ENCODE data around the gene BRSK2. TPM values are rescaled to one million over a fixed set of nuclear protein-coding genes. Genes with fewer than 3 reads are reported as not detected.
A peak's percentile ranks its signal among the peaks of the same experiment; 100 is the strongest.

Gene BRSK2
- total and polyA plus RNA-seq, 9 of the 15 experiments (the other 6 are each of a cell fraction or from before 2014, with no cell fraction given), result 0.06 to 0.52 (median 0.18) TPM; not detected in 5

DNA sequence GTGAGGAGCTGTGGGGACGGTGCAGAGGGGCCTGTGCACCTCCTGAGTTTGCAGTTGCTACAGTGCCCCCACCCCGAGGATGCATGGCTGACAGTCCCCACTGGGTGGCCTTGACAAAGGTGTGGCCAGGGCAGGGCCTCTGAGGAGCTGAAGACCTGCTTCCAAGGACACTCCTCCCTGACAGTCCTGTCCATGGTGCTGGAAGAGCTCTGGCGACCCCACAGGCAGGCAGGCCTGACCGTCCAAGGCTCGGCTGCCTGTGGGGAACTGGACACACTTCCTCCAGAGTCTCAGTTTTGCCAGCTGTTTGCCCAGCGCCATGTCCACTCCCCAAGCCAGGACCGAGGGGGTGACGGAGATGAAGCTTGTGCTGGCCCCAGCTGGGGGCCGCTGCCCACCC, 32.7 kb downstream of the BRSK2 start:
- no TSS peak for BruUV-seq (replicated peaks)
- in situ Hi-C loops (cut with MboI) (no loop called here), intact Hi-C loops (cut with micrococcal nuclease) (no loop called here)
- Histone ChIP-seq H3K4me3 (no peak overlapping the region), H3K27me3 (ENCODE audit: control insufficient read depth in 2 of 2, insufficient read depth in 2 of 2, low read length in 2 of 2) (no peaks in the 10 kb centered on the region), H3K9ac (ENCODE audit: insufficient read depth in 1 of 2, low read depth in 2 of 2, low read length in 2 of 2) (no peak overlapping the region), H3K4me2 (ENCODE audit: insufficient read depth, low read length) (no peak overlapping the region), H3K9me3 (replicated peaks; ENCODE audit: control insufficient read depth, insufficient read depth, low read depth, low read length) (peaks cover 4% of the 10 kb centered on the region; the same call in 1 of the 2 replicates), H4K20me1 (replicated peaks; ENCODE audit: control insufficient read depth, insufficient read depth, low read length) (no peaks in the 10 kb centered on the region), H3K9me1 (ENCODE audit: control insufficient read depth, insufficient read depth, low read length) (no peaks in the 10 kb centered on the region), H3K36me3 (ENCODE audit: control insufficient read depth, insufficient read depth, low read length) (no peaks in the 10 kb centered on the region), H3K27ac (ENCODE audit: extremely low read depth, low read depth, low read length) (no peak overlapping the region), H2AFZ (ENCODE audit: low read depth, low read length) (no peak overlapping the region), H3K4me1 (replicated peaks in 1 of 2; ENCODE audit: control insufficient read depth in 2 of 2, insufficient read depth in 2 of 2, low read length in 2 of 2) (no peaks in the 10 kb centered on the region), H3K79me2 (ENCODE audit: control insufficient read depth, insufficient read depth, low read length) (no peaks in the 10 kb centered on the region)
- FAIRE-seq (no peak), ATAC-seq (peak; percentile 83), DNase-seq (ENCODE audit: extremely low read depth in 1 of 4, low spot score in 3 of 4) (peak in 2 of 4 experiments; percentile 28 to 39)
- ChIA-PET CTCF (ENCODE audit: low intra/inter-chr PET ratio) (no interaction called here), POLR2A (interaction anchor here (1.1 kb wide), 1 partner anchor 222 kb away, joined by 3 read pairs; no protein-coding TSS in a partner anchor)
- WGBS (ENCODE audit: insufficient coverage, low coverage, missing lambda C conversion rate), result 5% methylated on average over 9 of the region's 9 CpGs
- no peak for TF ChIP-seq HNRNPK (IDR thresholded peaks at IDR 0.05; ENCODE audit: low read depth, low read length, poor library complexity, severe bottlenecking)
- no peak for TF ChIP-seq GATA2 (CRISPR knock-in tag; IDR thresholded peaks at IDR 0.05)
- no peak for TF ChIP-seq TAL1 (IDR thresholded peaks at IDR 0.05)
- TF ChIP-seq ZNF431 (CRISPR knock-in tag; IDR thresholded peaks at IDR 0.05), result no peak
- TF ChIP-seq NEUROD1 (IDR thresholded peaks at IDR 0.05; ENCODE audit: borderline replicate concordance, low read depth, low read length, partially characterized antibody), result no peak
- peak; percentile 89 for TF ChIP-seq EHMT2 (IDR thresholded peaks at IDR 0.05)
- TF ChIP-seq, protein P1, sequence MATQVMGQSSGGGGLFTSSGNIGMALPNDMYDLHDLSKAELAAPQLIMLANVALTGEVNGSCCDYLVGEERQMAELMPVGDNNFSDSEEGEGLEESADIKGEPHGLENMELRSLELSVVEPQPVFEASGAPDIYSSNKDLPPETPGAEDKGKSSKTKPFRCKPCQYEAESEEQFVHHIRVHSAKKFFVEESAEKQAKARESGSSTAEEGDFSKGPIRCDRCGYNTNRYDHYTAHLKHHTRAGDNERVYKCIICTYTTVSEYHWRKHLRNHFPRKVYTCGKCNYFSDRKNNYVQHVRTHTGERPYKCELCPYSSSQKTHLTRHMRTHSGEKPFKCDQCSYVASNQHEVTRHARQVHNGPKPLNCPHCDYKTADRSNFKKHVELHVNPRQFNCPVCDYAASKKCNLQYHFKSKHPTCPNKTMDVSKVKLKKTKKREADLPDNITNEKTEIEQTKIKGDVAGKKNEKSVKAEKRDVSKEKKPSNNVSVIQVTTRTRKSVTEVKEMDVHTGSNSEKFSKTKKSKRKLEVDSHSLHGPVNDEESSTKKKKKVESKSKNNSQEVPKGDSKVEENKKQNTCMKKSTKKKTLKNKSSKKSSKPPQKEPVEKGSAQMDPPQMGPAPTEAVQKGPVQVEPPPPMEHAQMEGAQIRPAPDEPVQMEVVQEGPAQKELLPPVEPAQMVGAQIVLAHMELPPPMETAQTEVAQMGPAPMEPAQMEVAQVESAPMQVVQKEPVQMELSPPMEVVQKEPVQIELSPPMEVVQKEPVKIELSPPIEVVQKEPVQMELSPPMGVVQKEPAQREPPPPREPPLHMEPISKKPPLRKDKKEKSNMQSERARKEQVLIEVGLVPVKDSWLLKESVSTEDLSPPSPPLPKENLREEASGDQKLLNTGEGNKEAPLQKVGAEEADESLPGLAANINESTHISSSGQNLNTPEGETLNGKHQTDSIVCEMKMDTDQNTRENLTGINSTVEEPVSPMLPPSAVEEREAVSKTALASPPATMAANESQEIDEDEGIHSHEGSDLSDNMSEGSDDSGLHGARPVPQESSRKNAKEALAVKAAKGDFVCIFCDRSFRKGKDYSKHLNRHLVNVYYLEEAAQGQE (IDR thresholded peaks at IDR 0.05; ENCODE audit: borderline replicate concordance), result peak; percentile 96
- TF ChIP-seq, protein P1 (CRISPR knock-in tag; IDR thresholded peaks at IDR 0.05; ENCODE audit: low read depth), result no peak
- no peak for TF ChIP-seq CEBPB (tag; IDR thresholded peaks at IDR 0.05)
- no peak for TF ChIP-seq NELFE (IDR thresholded peaks at IDR 0.05; ENCODE audit: insufficient read depth, insufficient read length)
- TF ChIP-seq CTCF (IDR thresholded peaks at IDR 0.05 in 2 of 3, conservative IDR thresholded peaks at IDR 0.05 in 1 of 3; ENCODE audit: insufficient read depth in 2 of 3, low read depth in 1 of 3, low read length in 3 of 3), result peak in 1 of 3 experiments; percentile 16; a peak in 1 of 6 replicates
- peak; percentile 81 for TF ChIP-seq MIER1 (IDR thresholded peaks at IDR 0.05; ENCODE audit: low read depth)

Measured in K562 (cell line).